Cardiac muscle cell (in vitro differentiated cells and primary cell): ENCODE measurements around the gene HDAC4. TPM values are rescaled to one million over a fixed set of nuclear protein-coding genes. Genes with fewer than 3 reads are reported as not detected.

Experiments
- DNase-seq, 2 donors: peaks; one replicate each; pipeline versions ENCODE4 v3.0.0 to v3.0.0-alpha.2; 2010 to 2017; ENCODE audit warnings: low read depth in 1 of 2, low spot score in 1 of 2
- H3K27ac ChIP-seq: fragments of 200-600 bp; sonication (generic); 2 replicates; pipeline ENCODE4 v1.5.1; 2016
- H3K27me3 ChIP-seq: fragments of 200-600 bp; sonication (generic); 2 replicates; pipeline ENCODE4 v1.6.0; 2016; ENCODE audit warnings: control low read depth
- H3K36me3 ChIP-seq: fragments of 200-600 bp; sonication (generic); 2 replicates; pipeline ENCODE4 v1.5.1; 2016; ENCODE audit warnings: control low read depth
- H3K4me1 ChIP-seq: fragments of 200-600 bp; sonication (generic); 2 replicates; pipeline ENCODE4 v1.8.1; 2017; ENCODE audit warnings: low read depth, mild to moderate bottlenecking, mixed run types
- H3K4me3 ChIP-seq: fragments of 200-600 bp; sonication (generic); 2 replicates; pipeline ENCODE4 v1.5.1; 2016; ENCODE audit warnings: mild to moderate bottlenecking
- H3K9me3 ChIP-seq: fragments of 200-600 bp; sonication (generic); 2 replicates; pipeline ENCODE4 v1.5.1; 2017; ENCODE audit warnings: low read depth, mild to moderate bottlenecking, control low read depth
- polyA plus RNA-seq: library from polyadenylated mRNA; unstranded; fragments of >200 nt; fragmentation: Nextera tagmentation; extraction: Ambion mirVana; gene quantifications from 2 replicates; pipeline ENCODE4 v1.2.1, GENCODE V29; 2016
- total RNA-seq: library from RNA; depleted of rRNA; stranded (reverse); fragments of >200 nt; gene quantifications from 2 replicates; pipeline ENCODE4 v1.2.3, GENCODE V29; 2016
- TF ChIP-seq, protein P1 (sequence below): IDR thresholded peaks from 2 replicates; pipeline ENCODE4 v1.5.1; 2012; ENCODE audit warnings: low read depth, mild to moderate bottlenecking, low read length

The HDAC4 gene
- total and polyA plus RNA-seq, 2 experiments from 2014 or later = 7.0 to 41.6 TPM

DNA sequence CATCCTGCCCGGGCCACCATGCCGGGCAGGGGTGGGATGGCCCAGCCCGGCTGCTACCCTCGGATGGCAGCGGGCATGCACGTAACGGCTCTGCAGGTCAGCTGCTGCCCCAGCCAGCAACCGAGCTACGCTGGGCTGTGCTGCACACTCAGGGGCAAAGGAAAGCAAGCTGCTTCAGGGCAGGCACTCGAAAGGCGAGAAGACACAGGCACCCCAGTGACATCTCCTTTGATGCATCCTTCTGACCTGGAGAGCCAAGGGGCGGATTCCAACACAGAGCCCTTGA lies 8.8 kb downstream of the HDAC4 start:
- peaks cover 21% of the 10 kb centered on the region for H3K4me1 ChIP-seq
- H3K27ac ChIP-seq = no peak overlapping the region
- TF ChIP-seq, protein P1, sequence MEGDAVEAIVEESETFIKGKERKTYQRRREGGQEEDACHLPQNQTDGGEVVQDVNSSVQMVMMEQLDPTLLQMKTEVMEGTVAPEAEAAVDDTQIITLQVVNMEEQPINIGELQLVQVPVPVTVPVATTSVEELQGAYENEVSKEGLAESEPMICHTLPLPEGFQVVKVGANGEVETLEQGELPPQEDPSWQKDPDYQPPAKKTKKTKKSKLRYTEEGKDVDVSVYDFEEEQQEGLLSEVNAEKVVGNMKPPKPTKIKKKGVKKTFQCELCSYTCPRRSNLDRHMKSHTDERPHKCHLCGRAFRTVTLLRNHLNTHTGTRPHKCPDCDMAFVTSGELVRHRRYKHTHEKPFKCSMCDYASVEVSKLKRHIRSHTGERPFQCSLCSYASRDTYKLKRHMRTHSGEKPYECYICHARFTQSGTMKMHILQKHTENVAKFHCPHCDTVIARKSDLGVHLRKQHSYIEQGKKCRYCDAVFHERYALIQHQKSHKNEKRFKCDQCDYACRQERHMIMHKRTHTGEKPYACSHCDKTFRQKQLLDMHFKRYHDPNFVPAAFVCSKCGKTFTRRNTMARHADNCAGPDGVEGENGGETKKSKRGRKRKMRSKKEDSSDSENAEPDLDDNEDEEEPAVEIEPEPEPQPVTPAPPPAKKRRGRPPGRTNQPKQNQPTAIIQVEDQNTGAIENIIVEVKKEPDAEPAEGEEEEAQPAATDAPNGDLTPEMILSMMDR = no peak
- H3K27me3 ChIP-seq = no peaks in the 10 kb centered on the region
- no peak for DNase-seq
- no peaks in the 10 kb centered on the region for H3K36me3 ChIP-seq
- H3K9me3 ChIP-seq = no peaks in the 10 kb centered on the region
- H3K4me3 ChIP-seq = no peak overlapping the region

DNA sequence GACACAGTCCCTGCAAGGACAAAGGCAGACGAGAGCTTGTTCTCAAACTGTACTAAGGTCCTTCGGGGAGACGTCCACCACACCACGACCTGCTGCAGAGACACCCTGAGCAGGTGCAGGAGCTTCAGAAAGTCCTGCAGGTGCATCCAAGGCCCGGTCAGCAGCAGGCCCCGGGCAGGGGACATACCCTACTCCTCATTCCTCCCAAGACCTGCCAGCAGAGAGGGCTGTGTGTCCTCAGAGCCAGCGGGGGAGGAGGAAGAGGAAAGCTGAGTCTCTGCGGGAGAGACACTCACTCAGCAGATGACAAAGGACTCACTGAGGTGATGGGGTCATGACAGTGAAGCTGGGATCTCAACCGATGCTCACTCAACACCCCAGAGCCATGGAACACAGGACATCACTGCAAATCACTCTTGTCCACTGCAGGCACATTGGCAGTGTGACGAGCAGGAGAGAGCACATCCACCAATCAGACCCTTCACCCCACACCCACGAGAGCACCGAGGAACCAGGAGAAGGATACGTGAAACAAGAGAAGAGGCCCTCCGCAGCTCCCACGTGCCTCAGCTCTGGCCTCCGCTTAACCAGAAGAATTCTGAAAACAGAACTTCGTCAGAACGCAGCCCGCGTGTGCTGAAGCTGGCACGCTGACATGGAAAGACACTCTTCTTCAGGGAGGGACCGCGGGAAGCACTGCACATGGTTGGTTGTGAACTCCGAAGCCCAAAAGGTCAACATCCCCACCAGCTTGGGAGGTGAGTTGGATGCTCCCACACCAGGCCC lies 9.3 kb downstream of the HDAC4 start:
- H3K4me1 ChIP-seq = peaks cover 16% of the 10 kb centered on the region
- H3K27ac ChIP-seq = peak overlapping the region; percentile 13
- TF ChIP-seq, protein P1 = no peak

DNA sequence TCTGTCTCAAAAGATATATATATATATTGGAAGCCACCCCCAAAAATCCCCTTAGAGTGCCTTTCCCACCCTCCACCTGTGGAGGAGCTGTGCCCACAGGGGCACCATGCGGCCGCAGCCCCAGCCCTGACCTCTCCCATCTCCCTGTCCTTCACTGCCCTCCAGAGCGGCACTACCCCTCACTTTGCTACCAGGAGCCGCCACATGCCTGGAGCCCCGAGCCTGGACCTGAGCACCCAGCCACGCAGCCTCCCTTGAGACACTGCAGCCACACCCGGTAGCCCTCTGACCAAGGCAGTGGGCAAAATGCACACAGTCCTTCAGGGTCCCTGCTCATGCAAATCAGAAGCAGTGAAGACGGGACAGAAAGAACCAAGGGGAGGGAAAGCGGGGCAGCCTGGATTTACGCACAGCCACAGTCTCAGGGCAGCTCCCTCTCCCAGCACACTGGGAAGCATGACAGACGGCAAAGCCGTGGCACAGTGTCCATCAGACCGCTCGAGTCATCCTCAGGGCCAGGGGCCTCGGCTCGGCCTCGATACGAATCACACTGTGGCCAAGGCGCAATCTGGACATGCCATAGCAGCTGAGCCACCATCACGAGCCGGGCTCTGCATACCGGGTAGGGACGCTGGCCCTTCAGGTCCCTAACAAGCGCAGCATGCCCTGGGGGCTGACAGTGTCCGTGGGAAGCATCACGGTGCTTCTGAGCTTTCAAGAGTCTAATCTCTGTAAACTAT lies 10.1 kb downstream of the HDAC4 start:
- H3K9me3 ChIP-seq = no peaks in the 10 kb centered on the region
- H3K36me3 ChIP-seq = no peaks in the 10 kb centered on the region
- TF ChIP-seq, protein P1 = no peak
- H3K27ac ChIP-seq = peak overlapping the region; percentile 13
- no peak overlapping the region for H3K4me3 ChIP-seq
- DNase-seq = no peak
- H3K27me3 ChIP-seq = no peaks in the 10 kb centered on the region
- H3K4me1 ChIP-seq = peaks cover 12% of the 10 kb centered on the region

More for the DNA sequence above, 9.3 kb downstream of the HDAC4 start:
- Histone ChIP-seq H3K27me3 (no peaks in the 10 kb centered on the region), H3K9me3 (no peaks in the 10 kb centered on the region), H3K36me3 (no peaks in the 10 kb centered on the region), H3K4me3 (no peak overlapping the region)
- DNase-seq = no peak

DNA sequence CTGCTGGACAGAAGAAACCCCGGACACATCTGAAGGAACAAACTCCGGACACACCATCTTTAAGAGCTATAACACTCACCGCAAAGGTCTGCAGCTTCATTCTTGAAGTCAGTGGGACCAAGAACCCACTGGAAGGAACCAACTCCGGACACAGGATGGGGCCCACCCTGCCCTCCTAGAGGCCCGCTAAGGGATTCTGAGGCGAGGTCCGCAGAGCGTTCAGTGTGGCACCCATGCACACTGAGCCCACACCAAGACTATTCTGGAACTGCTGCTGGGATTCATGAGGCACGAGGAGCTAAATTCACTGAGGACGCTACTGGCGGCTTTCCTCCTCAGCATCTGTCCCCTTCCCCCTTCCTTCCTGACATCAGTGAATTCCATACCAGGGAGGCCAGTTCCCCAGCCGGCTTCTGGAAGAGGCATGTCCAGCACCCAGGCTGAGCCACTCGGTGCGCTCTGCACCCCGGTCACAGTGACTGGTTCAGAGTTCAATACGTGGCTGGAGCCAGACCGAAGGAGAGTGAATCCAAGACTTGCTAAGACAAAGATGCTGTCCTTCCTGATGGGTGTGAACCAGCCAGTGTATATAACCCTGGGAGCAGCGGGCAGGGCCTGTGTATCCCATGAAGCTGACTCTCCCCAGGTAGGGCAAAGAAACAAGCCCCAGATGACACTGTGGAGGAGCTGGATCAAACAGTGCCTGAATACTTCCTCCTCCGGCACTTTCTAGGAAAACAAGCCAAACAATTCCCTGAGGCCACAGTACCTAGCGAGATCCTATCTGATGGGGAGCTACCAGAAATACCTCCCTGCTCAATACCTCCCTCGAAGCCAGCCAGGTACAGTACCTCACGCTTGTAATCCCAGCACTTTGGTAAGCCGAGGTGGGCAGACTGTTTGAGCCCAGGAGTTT lies 11.1 kb downstream of the HDAC4 start:
- TF ChIP-seq, protein P1 = no peak
- Histone ChIP-seq H3K27me3 (no peaks in the 10 kb centered on the region), H3K4me1 (peaks cover 7% of the 10 kb centered on the region), H3K36me3 (no peaks in the 10 kb centered on the region), H3K9me3 (no peaks in the 10 kb centered on the region), H3K27ac (no peak overlapping the region), H3K4me3 (no peak overlapping the region)
- no peak for DNase-seq
